ENCODE data around the gene ACSL3. TPM values are rescaled to one million over a fixed set of nuclear protein-coding genes. Genes with fewer than 3 reads are reported as not detected.
A peak's percentile ranks its signal among the peaks of the same experiment; 100 is the strongest.

ACSL3 gene
- total and polyA plus RNA-seq, 2 donors from 2014 or later: 33.6 to 58.8 TPM

DNA sequence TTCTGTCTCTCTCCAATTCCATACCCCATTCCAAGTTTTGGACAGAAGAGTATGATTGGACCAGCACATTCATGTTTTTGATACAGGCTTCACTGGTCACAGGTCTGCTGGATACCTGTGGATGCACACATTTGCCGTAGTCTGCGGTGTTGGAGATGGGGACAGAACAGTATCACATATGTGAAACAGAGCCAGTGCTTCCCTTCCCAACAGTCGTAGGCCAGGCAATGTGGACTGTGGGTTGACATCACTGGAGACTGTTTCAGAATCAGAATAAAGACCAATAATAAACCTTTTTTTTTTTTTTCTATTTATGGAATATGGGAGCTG is 18.7 kb downstream of the ACSL3 start:
- H3K9ac ChIP-seq (ENCODE audit: low read length in 3 of 3): no peak overlapping the region
- H3K9me3 ChIP-seq (ENCODE audit: control insufficient read depth in 2 of 3, insufficient read depth in 1 of 3, low read length in 3 of 3): no peaks in the 10 kb centered on the region
- H3K4me3 ChIP-seq (ENCODE audit: low read length in 3 of 3): no peak overlapping the region
- intact Hi-C loops (cut with DNase I): no loop called here
- no peak for FAIRE-seq
- no peaks in the 10 kb centered on the region for H3K36me3 ChIP-seq (ENCODE audit: control insufficient read depth in 2 of 3, insufficient read depth in 3 of 3, low read length in 3 of 3)
- H3K27ac ChIP-seq (ENCODE audit: low read depth in 2 of 2, low read length in 2 of 2): no peak overlapping the region
- peaks cover 0 to 7% (median 2%) of the 10 kb centered on the region in 3 donors for H3K4me1 ChIP-seq (ENCODE audit: control insufficient read depth in 2 of 3, insufficient read depth in 2 of 3, low read depth in 1 of 3, low read length in 3 of 3)
- no peak for DNase-seq
- TF ChIP-seq, protein P1, sequence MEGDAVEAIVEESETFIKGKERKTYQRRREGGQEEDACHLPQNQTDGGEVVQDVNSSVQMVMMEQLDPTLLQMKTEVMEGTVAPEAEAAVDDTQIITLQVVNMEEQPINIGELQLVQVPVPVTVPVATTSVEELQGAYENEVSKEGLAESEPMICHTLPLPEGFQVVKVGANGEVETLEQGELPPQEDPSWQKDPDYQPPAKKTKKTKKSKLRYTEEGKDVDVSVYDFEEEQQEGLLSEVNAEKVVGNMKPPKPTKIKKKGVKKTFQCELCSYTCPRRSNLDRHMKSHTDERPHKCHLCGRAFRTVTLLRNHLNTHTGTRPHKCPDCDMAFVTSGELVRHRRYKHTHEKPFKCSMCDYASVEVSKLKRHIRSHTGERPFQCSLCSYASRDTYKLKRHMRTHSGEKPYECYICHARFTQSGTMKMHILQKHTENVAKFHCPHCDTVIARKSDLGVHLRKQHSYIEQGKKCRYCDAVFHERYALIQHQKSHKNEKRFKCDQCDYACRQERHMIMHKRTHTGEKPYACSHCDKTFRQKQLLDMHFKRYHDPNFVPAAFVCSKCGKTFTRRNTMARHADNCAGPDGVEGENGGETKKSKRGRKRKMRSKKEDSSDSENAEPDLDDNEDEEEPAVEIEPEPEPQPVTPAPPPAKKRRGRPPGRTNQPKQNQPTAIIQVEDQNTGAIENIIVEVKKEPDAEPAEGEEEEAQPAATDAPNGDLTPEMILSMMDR (IDR thresholded peaks at IDR 0.05; ENCODE audit: borderline replicate concordance, extremely low read depth, insufficient read depth): no peak
- no peaks in the 10 kb centered on the region for H3K27me3 ChIP-seq (ENCODE audit: control insufficient read depth, insufficient read depth, low read length)

DNA sequence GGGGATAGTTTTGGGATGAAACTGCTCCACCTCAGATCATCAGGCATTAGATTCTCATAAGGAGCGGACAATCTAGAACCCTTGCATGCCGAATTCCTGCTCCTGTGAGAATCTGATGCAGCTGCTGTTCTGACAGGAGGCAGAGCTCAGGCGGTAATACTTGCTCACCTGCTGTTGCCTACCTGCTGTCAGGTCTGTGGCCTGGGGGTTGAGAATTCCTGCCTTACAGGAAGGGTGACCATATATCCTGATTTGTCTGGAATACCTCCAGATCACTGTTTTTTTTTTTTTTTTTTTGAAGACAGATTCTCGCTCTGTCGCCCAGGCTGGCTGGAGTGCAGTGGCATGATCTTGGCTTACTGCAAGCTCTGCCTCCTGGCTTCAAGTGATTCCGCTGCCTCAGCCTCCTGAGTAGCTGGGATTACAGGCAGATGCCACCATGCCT is 21.7 kb downstream of the ACSL3 start:
- Histone ChIP-seq H3K36me3 (ENCODE audit: control insufficient read depth in 2 of 3, insufficient read depth in 3 of 3, low read length in 3 of 3) (no peaks in the 10 kb centered on the region), H3K27ac (ENCODE audit: low read depth in 2 of 2, low read length in 2 of 2) (no peak overlapping the region), H3K27me3 (ENCODE audit: control insufficient read depth, insufficient read depth, low read length) (no peaks in the 10 kb centered on the region), H3K9me3 (ENCODE audit: control insufficient read depth in 2 of 3, insufficient read depth in 1 of 3, low read length in 3 of 3) (no peaks in the 10 kb centered on the region), H3K4me1 (ENCODE audit: control insufficient read depth in 2 of 3, insufficient read depth in 2 of 3, low read depth in 1 of 3, low read length in 3 of 3) (peaks cover 0 to 12% (median 2%) of the 10 kb centered on the region in 3 donors), H3K4me3 (ENCODE audit: low read length in 3 of 3) (no peak overlapping the region), H3K9ac (ENCODE audit: low read length in 3 of 3) (no peak overlapping the region)
- intact Hi-C loops (cut with DNase I): no loop called here
- TF ChIP-seq, protein P1 (IDR thresholded peaks at IDR 0.05; ENCODE audit: borderline replicate concordance, extremely low read depth, insufficient read depth): no peak
- FAIRE-seq (no peak), DNase-seq (no peak)

DNA sequence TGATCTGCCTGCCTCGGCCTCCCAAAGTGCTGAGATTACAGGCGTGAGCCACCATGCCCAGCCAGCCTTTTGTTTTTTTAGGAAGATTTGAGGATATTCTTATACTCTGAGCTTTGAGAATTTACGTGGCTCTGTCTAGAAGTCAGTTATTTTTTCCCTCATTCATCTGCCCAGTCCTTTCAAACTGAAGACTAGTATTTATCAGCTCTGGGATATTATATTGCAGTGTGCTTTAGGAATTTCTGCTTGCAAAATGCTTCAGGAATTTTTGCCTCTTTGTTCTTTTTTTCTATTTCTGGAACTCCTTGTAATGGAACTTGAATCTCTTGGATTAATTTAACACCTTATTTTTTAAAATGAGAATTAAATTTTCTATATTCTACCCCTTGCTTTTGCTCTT is 22.6 kb downstream of the ACSL3 start:
- no peak overlapping the region for H3K9ac ChIP-seq (ENCODE audit: low read length in 3 of 3)
- no peaks in the 10 kb centered on the region for H3K27me3 ChIP-seq (ENCODE audit: control insufficient read depth, insufficient read depth, low read length)
- DNase-seq (no peak), FAIRE-seq (no peak)
- no peaks in the 10 kb centered on the region for H3K36me3 ChIP-seq (ENCODE audit: control insufficient read depth in 2 of 3, insufficient read depth in 3 of 3, low read length in 3 of 3)
- no peak overlapping the region for H3K4me3 ChIP-seq (ENCODE audit: low read length in 3 of 3)
- H3K27ac ChIP-seq (ENCODE audit: low read depth in 2 of 2, low read length in 2 of 2): no peak overlapping the region
- H3K4me1 ChIP-seq (ENCODE audit: control insufficient read depth in 2 of 3, insufficient read depth in 2 of 3, low read depth in 1 of 3, low read length in 3 of 3): peaks cover 0 to 12% (median 2%) of the 10 kb centered on the region in 3 donors
- TF ChIP-seq, protein P1 (IDR thresholded peaks at IDR 0.05; ENCODE audit: borderline replicate concordance, extremely low read depth, insufficient read depth): no peak
- H3K9me3 ChIP-seq (ENCODE audit: control insufficient read depth in 2 of 3, insufficient read depth in 1 of 3, low read length in 3 of 3): no peaks in the 10 kb centered on the region
- intact Hi-C loops (cut with DNase I): no loop called here

DNA sequence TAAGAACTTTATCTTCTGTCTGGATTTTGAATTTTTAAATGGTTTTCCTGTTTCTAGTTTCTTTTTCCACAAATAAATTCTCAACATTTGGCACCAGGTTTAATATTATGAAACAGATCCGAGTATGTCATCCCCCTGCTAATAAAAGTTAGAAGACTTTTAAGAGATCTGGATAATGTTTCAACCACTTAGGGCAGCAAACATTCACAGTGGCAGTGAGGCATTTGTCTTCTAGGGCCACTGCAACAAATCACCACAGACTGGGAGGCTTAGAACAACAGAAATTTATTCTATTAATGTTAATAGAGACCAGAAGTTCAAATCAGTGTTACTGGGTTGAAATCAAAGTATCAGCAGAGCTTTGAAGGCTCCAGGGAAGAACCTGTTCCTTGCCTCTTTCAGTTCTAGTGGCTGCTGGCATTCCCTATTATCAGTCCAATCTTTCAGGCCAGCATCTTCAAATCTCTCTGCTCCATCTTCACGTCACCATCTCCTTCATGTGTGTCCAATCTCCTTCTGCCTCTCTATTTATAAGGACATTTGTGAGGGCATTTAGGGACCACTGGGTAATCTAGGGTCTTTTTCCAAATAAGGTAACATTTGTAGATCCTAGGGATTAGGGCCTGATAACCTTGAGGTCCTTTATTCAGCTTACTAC is 23.4 kb downstream of the ACSL3 start:
- Histone ChIP-seq H3K4me3 (ENCODE audit: low read length in 3 of 3) (no peak overlapping the region), H3K36me3 (ENCODE audit: control insufficient read depth in 2 of 3, insufficient read depth in 3 of 3, low read length in 3 of 3) (no peaks in the 10 kb centered on the region), H3K27me3 (ENCODE audit: control insufficient read depth, insufficient read depth, low read length) (no peaks in the 10 kb centered on the region), H3K9ac (ENCODE audit: low read length in 3 of 3) (no peak overlapping the region), H3K27ac (ENCODE audit: low read depth in 2 of 2, low read length in 2 of 2) (no peak overlapping the region), H3K9me3 (ENCODE audit: control insufficient read depth in 2 of 3, insufficient read depth in 1 of 3, low read length in 3 of 3) (no peaks in the 10 kb centered on the region), H3K4me1 (ENCODE audit: control insufficient read depth in 2 of 3, insufficient read depth in 2 of 3, low read depth in 1 of 3, low read length in 3 of 3) (peaks cover 0 to 12% (median 2%) of the 10 kb centered on the region in 3 donors)
- DNase-seq (peak in 2 of 5 donors; percentile 58 to 67), FAIRE-seq (no peak)
- TF ChIP-seq, protein P1 (IDR thresholded peaks at IDR 0.05; ENCODE audit: borderline replicate concordance, extremely low read depth, insufficient read depth): no peak
- intact Hi-C loops (cut with DNase I): no loop called here
